Stimulated activated CD4-positive, alpha-beta T cell treated with anti-CD3 and anti-CD28 coated beads, Interleukin-2, amount 100 ng/mL, for 4 hours (primary cell): ENCODE results near the gene ADCY7.

Experiments used
- DNase-seq: peaks from one replicate; pipeline ENCODE4 v3.0.0-alpha.2; 2020; ENCODE audit warnings: low read depth

The ADCY7 gene

GRCh38 chr16:50298591-50299507, 32.5 kb downstream of the ADCY7 start:
- DNase-seq = no peak

DNA sequence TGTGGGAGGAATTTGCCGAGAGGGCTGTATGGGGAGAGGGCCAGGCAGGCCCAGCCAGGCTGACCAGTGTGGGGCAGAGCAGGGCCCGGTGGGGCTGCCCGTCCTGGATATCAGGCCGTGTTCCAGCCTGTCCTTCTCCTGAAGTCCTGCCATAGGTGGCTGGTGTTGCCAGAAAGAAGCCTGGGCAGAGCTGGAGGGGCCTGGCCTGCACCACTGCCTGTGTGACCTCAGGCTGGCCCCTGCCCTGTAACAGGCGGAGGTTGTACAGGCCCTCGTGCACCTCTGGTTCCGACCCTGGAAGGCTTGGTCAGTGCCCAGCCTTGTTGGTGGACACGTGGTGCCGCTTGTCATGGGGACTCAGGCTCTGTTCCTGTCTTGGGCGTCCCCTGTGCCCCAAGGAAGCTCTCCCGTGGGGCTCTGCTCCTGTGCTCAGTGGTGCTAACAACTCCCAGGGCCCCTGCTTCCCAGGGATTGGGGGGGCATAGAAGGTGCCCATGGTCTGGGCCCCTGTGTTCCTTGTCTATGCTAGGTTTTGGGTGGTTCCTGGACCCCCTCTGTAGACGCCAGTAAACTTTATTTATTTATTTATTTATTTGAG, 33.3 kb downstream of the ADCY7 start:
- no peak for DNase-seq

DNA sequence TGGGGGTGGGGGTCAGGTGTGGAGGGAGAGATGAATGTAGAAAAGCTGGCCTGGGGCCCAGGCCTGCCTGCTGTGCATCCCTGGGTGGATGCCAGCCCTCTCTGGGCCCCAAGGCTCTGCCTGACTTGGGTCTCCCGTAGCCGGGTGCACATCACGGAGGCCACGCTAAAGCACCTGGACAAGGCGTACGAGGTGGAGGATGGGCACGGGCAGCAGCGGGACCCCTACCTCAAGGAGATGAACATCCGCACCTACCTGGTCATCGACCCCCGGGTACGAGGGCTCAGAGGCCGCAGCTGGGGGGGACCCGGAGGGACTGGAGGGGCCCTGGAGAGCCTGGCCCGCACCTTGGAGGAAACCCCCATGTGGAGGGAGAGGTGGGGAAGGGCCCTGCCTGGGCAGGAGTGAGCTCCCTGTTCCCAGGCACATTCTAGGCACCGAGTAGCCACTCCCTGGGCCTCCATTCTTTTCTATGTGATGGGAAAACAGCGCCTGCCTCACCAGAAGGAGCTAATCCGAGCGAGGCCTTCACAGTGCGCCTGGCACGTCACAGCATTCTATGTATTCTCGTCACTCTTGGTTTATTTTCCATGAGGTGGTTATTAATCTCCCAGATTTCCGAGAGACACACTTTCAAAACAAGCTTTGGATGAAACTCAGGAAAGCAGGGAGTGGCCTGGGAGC, 34.7 kb downstream of the ADCY7 start:
- DNase-seq = no peak

GRCh38 chr16:50301626-50302471, 35.5 kb downstream of the ADCY7 start:
- no peak for DNase-seq

DNA sequence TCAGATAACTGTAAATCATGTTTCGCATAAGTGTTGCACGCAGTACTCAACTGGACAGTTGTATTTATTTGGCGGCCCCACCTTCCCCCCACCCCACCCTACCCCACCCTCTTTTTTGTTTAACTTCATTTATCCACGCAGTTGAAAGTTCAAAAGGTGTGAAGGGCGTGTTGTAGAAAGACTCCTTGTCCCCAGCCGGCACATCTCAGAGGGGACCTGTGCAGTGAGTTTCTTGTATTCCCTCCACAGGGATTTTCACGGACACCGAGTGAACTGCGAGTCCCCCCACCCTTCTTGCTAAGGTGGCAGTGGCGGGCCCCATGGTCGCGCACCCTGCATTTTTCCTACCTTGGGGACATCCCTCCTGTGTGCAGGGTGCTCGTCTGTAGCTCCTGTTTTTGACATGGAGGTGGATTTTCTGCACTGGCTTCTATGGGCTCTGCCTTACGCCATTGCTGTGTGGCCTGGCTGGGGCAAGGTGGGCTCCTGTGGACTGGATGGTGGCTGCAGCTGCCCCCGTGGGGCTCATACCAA, 36.2 kb downstream of the ADCY7 start:
- DNase-seq = no peak

GRCh38 chr16:50303041-50303604, 36.8 kb downstream of the ADCY7 start:
- DNase-seq = no peak

DNA sequence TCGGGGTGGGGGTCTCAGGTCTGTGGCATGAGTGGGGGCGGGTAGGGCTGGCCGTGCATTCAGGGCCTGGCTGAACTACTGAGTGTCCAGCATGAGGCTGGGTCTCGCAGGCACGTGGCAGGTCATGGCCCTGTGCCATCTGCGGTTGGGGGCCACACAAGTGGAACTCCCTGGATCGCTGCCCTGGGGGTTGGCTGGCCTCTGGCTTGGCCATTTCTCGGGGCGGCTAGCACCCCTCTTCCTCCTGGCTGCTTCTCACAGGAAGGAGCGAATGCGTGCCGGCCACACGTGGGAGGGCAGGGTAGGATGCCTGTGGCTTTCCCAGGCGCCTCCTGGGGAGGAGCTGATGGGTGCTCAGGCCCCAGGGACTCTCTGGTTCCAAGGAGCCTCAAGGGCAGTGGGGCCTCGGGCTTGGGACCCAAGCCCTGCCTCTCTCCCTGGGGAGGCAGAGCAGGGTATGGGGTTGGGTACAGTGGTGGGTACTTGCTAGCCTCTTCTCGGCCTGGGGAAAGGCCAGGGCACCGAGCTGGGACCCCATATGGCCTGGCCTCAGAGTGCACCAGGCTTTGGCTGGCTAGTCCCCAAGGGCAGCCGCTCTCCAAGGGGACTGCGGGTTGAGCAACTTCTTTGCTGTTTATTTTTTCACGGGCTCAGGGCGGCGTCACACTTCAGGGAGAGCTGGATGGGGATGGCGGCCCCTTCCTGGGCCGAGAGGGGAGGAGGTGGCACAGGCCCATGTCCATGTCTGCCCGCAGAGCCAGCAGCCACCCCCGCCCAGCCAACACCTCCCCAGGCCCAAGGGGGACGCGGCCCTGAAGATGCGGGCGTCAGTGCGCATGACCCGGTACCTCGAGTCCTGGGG, 37.5 kb downstream of the ADCY7 start:
- no peak for DNase-seq

- DNase-seq = no peak
Observed at GRCh38 chr16:50304467-50305440, 38.4 kb downstream of the ADCY7 start.

DNA sequence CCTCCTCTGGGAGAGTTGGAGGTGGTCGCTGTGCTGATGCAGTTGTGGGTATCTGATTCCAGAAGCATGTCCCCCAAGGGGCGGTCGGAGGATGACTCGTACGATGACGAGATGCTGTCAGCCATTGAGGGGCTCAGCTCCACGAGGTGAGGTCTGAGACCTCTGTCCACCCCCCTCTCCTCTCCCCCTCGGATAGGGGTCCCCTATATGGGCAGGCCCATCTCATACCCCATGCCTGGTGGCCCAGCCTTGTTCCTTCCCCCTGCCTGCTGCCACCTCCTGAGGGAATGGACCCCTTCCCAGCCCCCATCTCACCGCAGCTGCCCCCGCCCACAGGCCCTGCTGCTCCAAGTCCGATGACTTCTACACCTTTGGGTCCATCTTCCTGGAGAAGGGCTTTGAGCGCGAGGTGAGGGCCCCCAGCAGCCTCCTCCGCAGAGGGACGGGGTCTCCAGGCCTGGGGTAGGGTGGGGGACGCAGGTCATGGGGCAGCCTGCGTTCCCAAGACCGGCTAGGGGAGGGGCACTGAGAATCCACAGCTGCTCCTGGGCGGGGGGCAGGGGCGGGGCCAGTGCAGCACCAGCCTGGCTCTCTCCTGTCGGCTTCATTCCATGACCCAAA, 39.2 kb downstream of the ADCY7 start:
- DNase-seq = no peak

DNA sequence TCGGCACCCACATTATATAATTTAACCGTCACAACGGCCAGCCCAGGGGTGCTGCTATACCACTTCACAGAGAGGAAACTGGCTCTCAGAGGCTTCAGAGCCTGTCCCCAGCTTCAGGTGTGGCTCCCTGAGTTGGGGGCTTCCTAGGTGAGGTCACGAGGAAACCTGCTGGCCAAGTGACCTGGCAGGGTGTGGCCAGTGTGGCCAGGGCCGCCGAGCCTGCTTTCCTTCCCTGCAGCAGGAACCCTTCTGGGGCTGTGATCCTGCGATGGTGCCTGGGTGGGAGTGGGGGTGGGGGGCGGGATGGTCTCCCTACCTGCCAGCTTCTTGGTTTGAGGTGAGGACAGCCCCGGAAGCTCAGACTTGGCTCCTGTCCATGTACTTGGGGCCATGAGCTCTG, 39.9 kb downstream of the ADCY7 start:
- no peak for DNase-seq

DNA sequence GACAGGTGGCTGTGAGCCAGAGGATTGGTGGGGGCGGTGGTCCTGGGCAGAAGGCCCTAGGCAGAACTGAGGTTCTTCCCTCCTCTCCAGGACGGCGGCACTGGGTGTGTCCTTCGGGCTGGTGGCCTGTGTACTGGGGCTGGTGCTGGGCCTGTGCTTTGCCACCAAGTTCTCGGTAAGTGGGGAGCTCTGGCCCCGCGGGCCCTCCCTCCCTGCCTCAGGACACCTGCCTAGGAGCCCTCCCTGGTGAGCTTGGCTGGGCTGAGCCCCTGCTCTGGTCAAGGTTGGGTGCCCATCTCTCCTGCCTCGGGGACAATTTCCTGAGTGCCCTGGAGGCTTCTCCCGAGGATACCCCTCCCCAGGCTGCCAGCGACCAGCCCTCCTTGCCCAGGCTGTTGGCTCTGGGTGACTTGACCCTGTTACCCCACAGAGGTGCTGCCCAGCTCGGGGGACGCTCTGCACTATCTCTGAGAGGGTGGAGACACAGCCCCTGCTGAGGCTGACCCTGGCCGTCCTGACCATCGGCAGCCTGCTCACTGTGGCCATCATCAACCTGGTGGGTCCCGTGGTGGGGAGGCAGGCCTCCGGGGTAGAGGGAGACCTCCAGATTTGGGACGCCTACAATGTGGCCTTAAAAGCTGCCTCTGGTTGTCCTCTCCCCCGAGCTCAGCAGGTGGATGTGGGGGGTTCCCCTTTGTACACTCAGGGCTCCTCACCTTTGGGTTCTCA, 42.0 kb downstream of the ADCY7 start:
- no peak for DNase-seq

- no peak for DNase-seq
Observed at GRCh38 chr16:50309156-50309526, 42.8 kb downstream of the ADCY7 start.

DNA sequence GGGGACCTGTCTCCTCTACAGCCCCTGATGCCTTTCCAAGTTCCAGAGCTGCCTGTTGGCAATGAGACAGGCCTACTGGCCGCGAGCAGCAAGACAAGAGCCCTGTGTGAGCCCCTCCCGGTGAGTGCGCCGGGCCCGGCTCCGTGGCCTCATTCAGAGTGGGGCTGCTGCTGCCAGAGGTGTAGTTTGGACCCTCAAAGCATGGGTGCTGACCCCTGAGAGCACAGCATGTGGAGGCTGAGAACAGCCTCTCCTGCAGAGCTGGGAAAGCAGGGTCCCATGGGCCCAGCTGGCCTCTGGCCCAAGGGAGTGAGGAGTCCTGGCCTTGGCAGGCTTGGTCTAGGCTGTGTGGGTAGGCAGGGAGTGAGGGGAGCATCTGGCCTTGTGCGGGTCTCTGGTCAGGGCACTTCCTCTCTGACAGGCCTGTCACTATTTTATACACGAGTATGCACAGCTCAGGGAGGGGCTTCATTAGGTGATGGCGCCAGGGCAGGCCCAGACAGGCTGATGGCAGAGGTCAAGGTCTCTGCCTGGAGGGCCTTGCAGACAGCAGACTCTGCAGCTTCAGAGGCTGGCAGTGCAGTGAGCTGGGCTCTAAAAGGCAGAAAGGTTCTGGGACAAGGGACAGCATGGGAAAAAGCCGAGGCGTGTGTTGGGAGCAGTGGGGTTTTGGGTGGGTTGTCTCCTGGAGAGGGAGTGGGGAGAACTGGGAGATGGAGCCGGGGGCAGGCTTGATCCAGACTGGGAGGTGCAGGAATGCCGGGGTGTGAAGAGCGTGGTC, 43.4 kb downstream of the ADCY7 start:
- DNase-seq = no peak

DNA sequence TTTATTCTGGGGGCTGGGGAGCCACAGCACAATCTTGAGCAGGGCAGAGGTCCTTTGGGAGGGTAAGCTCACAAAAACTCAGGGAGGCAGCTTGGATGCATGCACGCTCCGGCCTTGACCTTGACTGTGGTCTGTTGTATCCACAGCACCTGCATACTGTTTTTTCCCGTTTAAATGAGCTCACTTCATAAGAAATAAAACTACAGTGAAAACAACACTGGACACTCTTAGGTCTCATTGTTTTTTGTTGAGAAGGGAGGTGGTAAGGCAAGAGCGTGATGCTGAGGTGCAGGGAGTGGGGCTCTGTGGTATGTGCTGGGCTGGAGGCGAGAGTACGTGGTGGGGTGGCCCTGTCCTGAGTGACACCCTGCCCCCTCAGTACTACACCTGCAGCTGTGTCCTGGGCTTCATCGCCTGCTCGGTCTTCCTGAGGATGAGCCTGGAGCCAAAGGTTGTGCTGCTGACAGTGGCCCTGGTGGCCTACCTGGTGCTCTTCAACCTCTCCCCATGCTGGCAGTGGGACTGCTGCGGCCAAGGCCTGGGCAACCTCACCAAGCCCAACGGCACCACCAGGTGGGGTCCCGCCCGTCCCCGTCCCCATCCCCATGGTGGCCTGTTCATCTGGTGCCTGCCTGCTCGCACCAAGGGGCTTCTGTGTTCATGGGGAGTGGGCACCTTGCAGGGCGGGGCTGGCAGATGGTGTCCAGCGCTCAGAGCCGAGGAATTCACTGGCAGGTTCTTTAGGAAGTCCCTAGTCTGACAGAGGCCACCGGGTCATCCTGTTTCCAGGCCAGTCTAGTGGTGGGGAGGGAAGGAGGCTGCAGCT, 44.2 kb downstream of the ADCY7 start:
- DNase-seq = no peak

DNA sequence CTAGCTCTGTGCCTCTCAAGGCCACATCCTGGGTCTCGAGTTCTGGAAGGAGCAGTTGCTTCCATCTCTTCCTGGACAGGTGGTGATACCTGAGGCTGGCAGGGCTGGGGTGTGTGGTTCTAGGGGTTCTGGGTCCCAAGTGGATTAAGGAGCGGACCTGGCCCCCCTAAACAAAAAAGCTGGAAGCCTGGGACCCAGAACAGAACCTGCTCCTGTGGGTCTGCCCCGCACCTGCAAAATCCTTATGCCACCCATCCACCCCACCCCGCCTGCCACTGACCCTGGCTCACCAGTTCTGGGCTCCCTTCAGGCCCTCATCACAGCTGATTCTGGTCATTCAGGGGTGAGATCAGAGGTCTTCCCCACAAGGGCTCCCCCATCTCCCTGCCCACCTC, 44.8 kb downstream of the ADCY7 start:
- DNase-seq = no peak

DNA sequence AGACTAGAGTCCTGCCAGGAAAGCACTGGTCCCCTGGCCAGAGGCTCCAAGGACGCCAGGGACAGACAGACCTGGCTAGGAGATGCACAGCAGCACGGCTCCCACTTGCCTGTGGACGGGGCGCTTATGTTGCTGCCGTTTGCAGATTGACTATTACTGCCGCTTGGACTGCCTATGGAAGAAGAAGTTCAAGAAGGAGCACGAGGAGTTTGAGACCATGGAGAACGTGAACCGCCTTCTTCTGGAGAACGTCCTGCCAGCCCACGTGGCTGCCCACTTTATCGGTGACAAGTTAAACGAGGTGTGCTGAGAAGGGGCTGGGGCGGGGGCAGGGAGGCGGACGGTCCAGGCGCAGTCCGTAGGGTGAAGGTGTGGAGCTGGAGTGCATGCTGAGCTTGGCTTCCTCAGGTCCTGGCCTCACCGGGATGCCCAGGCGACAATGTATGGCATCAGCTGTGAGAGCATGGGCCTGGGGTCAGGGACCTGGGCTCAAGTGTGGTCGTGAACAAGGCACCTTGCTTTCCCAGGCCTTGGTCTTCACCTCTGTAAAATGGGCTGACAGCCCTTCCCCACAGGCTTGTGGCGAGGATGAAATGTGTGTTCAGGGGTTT, 45.6 kb downstream of the ADCY7 start:
- DNase-seq = no peak
